ENCODE measurements around the gene CEACAM7. TPM values are rescaled to one million over a fixed set of nuclear protein-coding genes. Genes with fewer than 3 reads are reported as not detected.

Gene CEACAM7

DNA sequence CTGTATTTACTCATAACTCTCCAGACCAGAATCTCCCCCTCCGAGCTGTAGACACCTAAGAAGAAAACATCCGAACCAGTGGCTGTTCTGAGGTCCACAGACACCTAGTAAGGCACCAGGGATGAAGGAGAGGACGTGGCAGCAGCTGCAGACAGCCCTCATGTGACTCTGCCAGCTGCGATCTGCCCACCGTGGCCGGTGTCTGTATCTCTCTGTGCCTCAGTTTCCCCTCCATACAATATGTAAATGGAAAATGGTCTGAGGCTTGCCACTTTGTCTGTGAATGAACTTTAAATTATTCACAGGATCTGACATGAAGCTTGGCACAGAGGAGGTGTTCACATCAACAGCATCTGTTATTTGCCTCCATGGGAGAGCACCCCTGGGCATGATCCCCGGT lies 63.6 kb downstream of the CEACAM7 start:
- Histone ChIP-seq H2BK15ac (ENCODE audit: low read length) (no peak overlapping the region), H3K9ac (ENCODE audit: low read depth, low read length, poor library complexity) (no peak overlapping the region), H3K79me1 (ENCODE audit: low read depth, low read length) (no peaks in the 10 kb centered on the region), H2BK5ac (ENCODE audit: low read length) (no peak overlapping the region), H3K36me3 (replicated peaks in 1 of 2; ENCODE audit: control insufficient read depth in 2 of 2, insufficient read depth in 2 of 2, low read length in 2 of 2) (no peaks in the 10 kb centered on the region), H3K27me3 (ENCODE audit: control insufficient read depth in 3 of 3, insufficient read depth in 3 of 3, low read depth in 1 of 3, low read length in 3 of 3) (peaks cover 0 to 79% (median 0%) of the 10 kb centered on the region in 3 experiments), H3K4me1 (ENCODE audit: control insufficient read depth in 2 of 2, insufficient read depth in 1 of 2, low read depth in 1 of 2, low read length in 2 of 2) (no peaks in the 10 kb centered on the region), H2AK5ac (ENCODE audit: low read depth, low read length) (no peak overlapping the region), H3K27ac (replicated peaks; ENCODE audit: low read length) (no peak overlapping the region), H3K23ac (ENCODE audit: low read depth, low read length, poor library complexity) (no peak overlapping the region), H3K9me3 (replicated peaks in 1 of 2; ENCODE audit: control insufficient read depth in 2 of 2, insufficient read depth in 1 of 2, low read depth in 1 of 2, low read length in 2 of 2) (peaks cover 0 to 46% of the 10 kb centered on the region in 2 donors), H2BK12ac (ENCODE audit: low read length) (no peak overlapping the region), H3K4me2 (ENCODE audit: insufficient read depth, low read length, poor library complexity, severe bottlenecking) (no peak overlapping the region), H3K18ac (ENCODE audit: low read length) (no peak overlapping the region), H3K4me3 (ENCODE audit: low read length in 2 of 2) (no peak overlapping the region), H2BK120ac (ENCODE audit: low read depth, low read length) (no peak overlapping the region), H3K4ac (ENCODE audit: low read length) (no peak overlapping the region), H4K91ac (ENCODE audit: low read depth, low read length, poor library complexity) (no peak overlapping the region), H3K14ac (ENCODE audit: low read length) (no peak overlapping the region), H2AFZ (ENCODE audit: low read length) (no peak overlapping the region), H4K8ac (ENCODE audit: low read depth, low read length) (no peak overlapping the region)
- whole genome bisulfite sequencing, 2 donors (ENCODE audit: extremely low coverage in 2 of 2, insufficient read length in 2 of 2, insufficient replicate concordance in 1 of 2), result no CpG with 5 or more reads among the region's 7 CpGs
- DNase-seq (ENCODE audit: low spot score), result no peak

- no peaks in the 10 kb centered on the region for H3K4me1 ChIP-seq (ENCODE audit: control insufficient read depth in 2 of 2, insufficient read depth in 1 of 2, low read depth in 1 of 2, low read length in 2 of 2)
- no peak overlapping the region for H4K91ac ChIP-seq (ENCODE audit: low read depth, low read length, poor library complexity)
- no peaks in the 10 kb centered on the region for H3K79me1 ChIP-seq (ENCODE audit: low read depth, low read length)
- no peak overlapping the region for H3K27ac ChIP-seq (replicated peaks; ENCODE audit: low read length)
- no peak overlapping the region for H2AFZ ChIP-seq (ENCODE audit: low read length)
- no peak overlapping the region for H3K4ac ChIP-seq (ENCODE audit: low read length)
- no peak overlapping the region for H2BK12ac ChIP-seq (ENCODE audit: low read length)
- H4K8ac ChIP-seq (ENCODE audit: low read depth, low read length), result no peak overlapping the region
- H2BK5ac ChIP-seq (ENCODE audit: low read length), result no peak overlapping the region
- H3K9me3 ChIP-seq (replicated peaks in 1 of 2; ENCODE audit: control insufficient read depth in 2 of 2, insufficient read depth in 1 of 2, low read depth in 1 of 2, low read length in 2 of 2), result peaks cover 0 to 42% of the 10 kb centered on the region in 2 donors
- H3K4me3 ChIP-seq (ENCODE audit: low read length in 2 of 2), result no peak overlapping the region
- H3K18ac ChIP-seq (ENCODE audit: low read length), result no peak overlapping the region
- H3K4me2 ChIP-seq (ENCODE audit: insufficient read depth, low read length, poor library complexity, severe bottlenecking), result no peak overlapping the region
- H2AK5ac ChIP-seq (ENCODE audit: low read depth, low read length), result no peak overlapping the region
- no peak overlapping the region for H3K9ac ChIP-seq (ENCODE audit: low read depth, low read length, poor library complexity)
- H3K36me3 ChIP-seq (replicated peaks in 1 of 2; ENCODE audit: control insufficient read depth in 2 of 2, insufficient read depth in 2 of 2, low read length in 2 of 2), result no peaks in the 10 kb centered on the region
- no peak for DNase-seq (ENCODE audit: low spot score)
- H2BK15ac ChIP-seq (ENCODE audit: low read length), result no peak overlapping the region
- peaks cover 0 to 73% (median 0%) of the 10 kb centered on the region in 3 experiments for H3K27me3 ChIP-seq (ENCODE audit: control insufficient read depth in 3 of 3, insufficient read depth in 3 of 3, low read depth in 1 of 3, low read length in 3 of 3)
- no peak overlapping the region for H2BK120ac ChIP-seq (ENCODE audit: low read depth, low read length)
- H3K14ac ChIP-seq (ENCODE audit: low read length), result no peak overlapping the region
- no peak overlapping the region for H3K23ac ChIP-seq (ENCODE audit: low read depth, low read length, poor library complexity)
- no CpG with 5 or more reads among the region's 4 CpGs for WGBS, 2 donors (ENCODE audit: extremely low coverage in 2 of 2, insufficient read length in 2 of 2, insufficient replicate concordance in 1 of 2)
Observed at GRCh38 chr19:41623360-41623759, 64.7 kb downstream of the CEACAM7 start.

Small RNA genes within 50 kb of the gene (small RNA-seq; reads per million reads assigned to genes)
- not detected for gene AC243960.4 (ENCODE audit: insufficient read depth)

Data from neuronal stem cell (in vitro differentiated cells).